T-helper 17 cell (primary cell): ENCODE data around the gene HERC3. TPM values are rescaled to one million over a fixed set of nuclear protein-coding genes. Genes with fewer than 3 reads are reported as not detected.

Experiments
- ATAC-seq: fragments of 150-1000 bp; cut with Tn5 transposase; 2 replicates; pipeline ENCODE4 v1.10.0; 2021; ENCODE audit warnings: mild to moderate bottlenecking, moderate library complexity
- DNase-seq, 3 donors: peaks; one replicate each; pipeline versions ENCODE4 v3.0.0 to v3.0.0-alpha.2; 2020 to 2021
- H3K9me3 ChIP-seq: one replicate; pipeline ENCODE4 v1.7.0; 2013; ENCODE audit warnings: low read length, mild to moderate bottlenecking; ENCODE audit not compliant: control insufficient read depth, poor library complexity, severe bottlenecking
- H3K27ac Mint-ChIP-seq: one replicate; pipeline ENCODE4 v1.8.0; 2022; ENCODE audit warnings: mild to moderate bottlenecking, moderate library complexity, mixed read lengths
- H3K27me3 Mint-ChIP-seq: one replicate; pipeline ENCODE4 v1.8.0; 2022; ENCODE audit warnings: mixed read lengths
- H3K36me3 Mint-ChIP-seq: one replicate; pipeline ENCODE4 v1.8.0; 2022; ENCODE audit warnings: low read depth, mixed read lengths
- H3K4me1 Mint-ChIP-seq: one replicate; pipeline ENCODE4 v1.8.0; 2022; ENCODE audit warnings: mild to moderate bottlenecking, mixed read lengths
- H3K4me3 Mint-ChIP-seq: one replicate; pipeline ENCODE4 v1.8.0; 2022; ENCODE audit warnings: mild to moderate bottlenecking, moderate library complexity, mixed read lengths
- total RNA-seq, 4 donors: library from RNA in 2 of 4; stranded (reverse) in 2 of 4; gene quantifications; one replicate each; pipeline ENCODE4 v1.2.3 and lab custom pipeline; 2022 to 2026

The HERC3 gene
- total RNA-seq, 2 donors from 2014 or later, result 53.4 to 63.8 TPM

DNA sequence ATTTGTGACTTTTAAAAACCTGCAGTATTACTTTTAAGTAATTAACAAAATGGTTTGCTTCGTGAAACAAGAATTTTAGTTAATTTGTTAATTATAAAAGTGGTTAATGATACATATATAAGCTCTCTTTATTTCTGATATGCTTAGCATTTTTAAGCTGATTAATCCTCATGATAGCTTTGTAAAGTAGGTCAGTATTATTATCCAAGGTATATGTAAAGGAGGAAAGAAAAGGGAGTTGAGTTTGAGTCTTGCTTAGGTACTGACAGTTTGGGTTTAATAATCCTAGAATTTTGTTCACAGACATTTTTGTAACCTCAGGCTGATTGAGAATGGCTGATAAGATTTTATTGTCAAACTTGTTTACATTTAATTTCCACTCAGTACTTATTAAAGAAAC is 21.8 kb downstream of the HERC3 start:
- H3K9me3 ChIP-seq, result no peaks in the 10 kb centered on the region
- Mint-ChIP-seq H3K36me3 (peaks cover 7% of the 10 kb centered on the region), H3K4me1 (peaks cover 57% of the 10 kb centered on the region), H3K27ac (peak overlapping the region; percentile 96), H3K4me3 (no peak overlapping the region), H3K27me3 (no peaks in the 10 kb centered on the region)
- DNase-seq, result no peak
- ATAC-seq, result no peak

DNA sequence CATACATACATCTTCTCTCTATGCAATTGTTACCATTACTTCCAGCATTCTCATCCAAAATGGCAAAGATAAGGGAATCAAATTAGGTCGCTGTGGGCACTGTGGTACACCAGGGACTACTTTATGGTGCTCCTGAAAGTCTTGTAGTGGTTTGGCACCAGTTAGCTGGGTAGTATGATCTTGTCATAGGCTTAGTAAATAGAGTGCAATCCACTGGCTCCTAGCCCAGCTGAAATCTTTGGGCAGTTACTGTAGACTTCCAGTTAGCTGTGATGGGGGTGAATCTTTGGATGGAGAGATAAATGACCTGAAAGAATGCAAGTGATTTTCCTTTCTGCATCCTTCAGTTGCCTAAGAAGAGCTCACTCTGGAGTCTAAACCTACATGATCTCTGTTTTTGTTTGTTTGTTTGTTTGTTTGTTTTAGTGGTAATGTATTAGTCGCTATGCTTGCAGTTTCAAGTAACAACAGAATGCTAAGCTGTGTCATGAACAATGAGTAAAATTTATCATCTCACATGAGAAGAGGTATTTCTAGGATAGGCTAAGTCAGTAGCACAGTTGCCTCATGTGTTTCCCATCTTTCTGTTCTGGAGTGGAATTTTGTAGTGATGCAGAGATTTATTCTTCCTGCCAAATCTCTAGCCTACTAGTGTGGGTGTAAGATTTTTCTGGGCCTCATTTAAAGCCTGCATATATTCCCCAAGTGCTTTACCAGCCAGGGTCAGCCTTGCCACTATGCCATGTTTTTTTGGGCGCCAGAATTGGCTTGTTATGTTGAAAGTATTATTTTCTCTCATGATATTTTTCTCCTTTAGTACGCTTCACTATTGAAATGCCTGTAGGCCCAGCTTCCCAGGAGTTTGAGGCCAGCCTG is 24.2 kb downstream of the HERC3 start:
- DNase-seq, result no peak
- no peak overlapping the region for H3K27ac Mint-ChIP-seq
- H3K4me1 Mint-ChIP-seq, result peaks cover 51% of the 10 kb centered on the region
- H3K36me3 Mint-ChIP-seq, result peaks cover 14% of the 10 kb centered on the region
- H3K27me3 Mint-ChIP-seq, result no peaks in the 10 kb centered on the region
- no peak for ATAC-seq
- H3K4me3 Mint-ChIP-seq, result no peak overlapping the region
- no peaks in the 10 kb centered on the region for H3K9me3 ChIP-seq

DNA sequence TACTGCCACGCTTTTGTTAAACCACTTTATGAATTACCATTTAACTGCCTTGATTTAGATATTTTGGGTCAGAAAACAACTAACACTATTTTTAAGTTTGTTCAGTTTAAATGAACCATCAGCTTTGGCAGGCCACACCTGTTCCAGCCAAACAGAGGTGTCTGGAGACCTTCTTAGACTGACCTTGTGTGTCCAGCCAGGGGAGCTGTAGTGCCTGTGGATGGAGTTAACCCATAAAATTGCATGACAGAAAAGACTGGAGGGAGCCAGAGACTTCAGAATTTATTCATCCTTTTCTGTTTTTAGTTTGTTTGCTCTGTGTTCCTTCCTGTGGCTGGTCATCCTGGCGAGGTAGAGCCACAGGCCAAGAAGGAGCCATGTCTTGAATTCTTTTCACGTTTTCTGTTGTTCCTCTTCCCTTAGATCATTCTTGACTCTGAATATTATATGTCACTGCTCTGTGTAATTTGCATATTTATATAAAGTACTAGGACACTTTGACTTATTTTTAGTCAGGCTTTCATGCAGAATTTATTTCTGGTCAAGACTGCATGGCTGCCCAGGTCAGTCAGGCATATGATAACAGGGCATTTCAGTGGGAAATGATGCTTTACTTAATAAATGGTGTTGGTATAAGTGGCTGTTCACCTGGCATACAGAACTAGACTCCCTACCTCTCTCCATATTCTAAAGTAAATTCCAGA is 26.7 kb downstream of the HERC3 start:
- Mint-ChIP-seq H3K27ac (no peak overlapping the region), H3K4me1 (peaks cover 36% of the 10 kb centered on the region), H3K4me3 (no peak overlapping the region), H3K27me3 (no peaks in the 10 kb centered on the region), H3K36me3 (peaks cover 16% of the 10 kb centered on the region)
- no peaks in the 10 kb centered on the region for H3K9me3 ChIP-seq
- DNase-seq (no peak), ATAC-seq (no peak)

DNA sequence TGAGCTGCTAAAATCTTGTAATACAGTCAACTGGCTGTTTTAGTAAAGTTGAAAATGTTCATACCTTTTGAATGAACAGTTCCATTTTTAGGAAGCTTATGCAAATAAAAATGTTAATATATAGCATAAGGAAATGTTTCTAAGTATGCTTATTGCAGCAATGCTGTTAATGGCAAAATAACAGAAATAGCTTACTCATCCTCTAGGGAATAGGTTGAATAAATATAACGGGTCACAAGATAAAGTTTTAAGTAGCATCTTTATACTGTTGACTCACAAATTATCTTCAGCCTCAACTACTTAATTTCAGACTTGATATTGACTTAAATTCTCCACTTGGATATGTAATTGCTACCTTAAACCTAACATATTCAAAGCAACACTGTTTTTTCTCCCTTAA is 27.7 kb downstream of the HERC3 start:
- H3K4me1 Mint-ChIP-seq, result peaks cover 29% of the 10 kb centered on the region
- DNase-seq (no peak), ATAC-seq (no peak)
- H3K27ac Mint-ChIP-seq, result peak overlapping the region; percentile 71
- H3K9me3 ChIP-seq, result no peaks in the 10 kb centered on the region
- no peaks in the 10 kb centered on the region for H3K27me3 Mint-ChIP-seq
- peaks cover 14% of the 10 kb centered on the region for H3K36me3 Mint-ChIP-seq
- no peak overlapping the region for H3K4me3 Mint-ChIP-seq

DNA sequence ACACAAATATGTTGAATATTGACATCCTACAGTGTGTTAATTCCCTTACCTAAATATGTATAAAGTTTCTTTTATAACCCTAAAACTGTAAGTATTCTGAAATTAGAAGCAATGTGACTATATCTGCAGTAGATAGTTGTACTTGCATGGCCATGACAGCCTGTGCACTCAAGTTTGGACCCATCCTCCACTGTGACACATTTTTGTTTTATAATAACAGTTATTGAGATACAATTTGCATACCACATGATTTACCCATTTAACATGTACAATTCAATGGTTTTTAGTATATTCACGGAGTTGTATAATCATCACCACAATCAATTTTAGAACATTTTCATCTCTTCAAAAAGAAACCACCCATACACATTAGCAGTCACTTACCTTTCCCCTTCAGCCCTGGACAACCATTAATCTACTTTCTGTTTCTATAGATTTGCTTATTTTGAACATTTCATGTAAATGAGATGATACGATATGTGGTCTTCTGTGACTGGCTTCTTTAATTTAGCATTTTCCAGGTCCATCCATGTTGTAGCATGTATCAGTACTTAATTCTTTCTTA is 29.6 kb downstream of the HERC3 start:
- H3K4me1 Mint-ChIP-seq, result peaks cover 19% of the 10 kb centered on the region
- no peak overlapping the region for H3K27ac Mint-ChIP-seq
- H3K4me3 Mint-ChIP-seq, result no peak overlapping the region

DNA sequence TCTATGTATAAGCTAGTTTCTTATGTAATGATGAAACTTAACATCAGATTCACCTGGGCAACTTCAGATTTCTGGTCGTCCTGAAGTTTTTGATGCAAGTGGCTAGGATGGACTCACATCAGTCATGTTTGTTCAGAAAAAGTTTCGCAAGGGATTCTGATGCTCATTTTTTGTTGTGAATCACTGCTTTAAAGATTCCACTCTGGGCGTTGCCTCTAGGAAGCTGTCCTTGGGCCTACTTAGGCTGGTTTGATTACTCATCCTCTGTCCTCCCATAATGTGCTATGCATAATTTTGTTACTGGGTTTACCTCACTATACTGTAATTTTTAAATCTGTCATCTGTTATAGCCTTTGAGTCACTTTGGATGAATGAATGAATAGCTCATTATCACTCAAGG is 30.8 kb downstream of the HERC3 start:
- Mint-ChIP-seq H3K27ac (no peak overlapping the region), H3K4me3 (no peak overlapping the region), H3K4me1 (peaks cover 17% of the 10 kb centered on the region)

More for the DNA sequence above, 29.6 kb downstream of the HERC3 start:
- DNase-seq (no peak), ATAC-seq (no peak)
- no peaks in the 10 kb centered on the region for H3K9me3 ChIP-seq
- Mint-ChIP-seq H3K36me3 (peaks cover 13% of the 10 kb centered on the region), H3K27me3 (no peaks in the 10 kb centered on the region)

DNA sequence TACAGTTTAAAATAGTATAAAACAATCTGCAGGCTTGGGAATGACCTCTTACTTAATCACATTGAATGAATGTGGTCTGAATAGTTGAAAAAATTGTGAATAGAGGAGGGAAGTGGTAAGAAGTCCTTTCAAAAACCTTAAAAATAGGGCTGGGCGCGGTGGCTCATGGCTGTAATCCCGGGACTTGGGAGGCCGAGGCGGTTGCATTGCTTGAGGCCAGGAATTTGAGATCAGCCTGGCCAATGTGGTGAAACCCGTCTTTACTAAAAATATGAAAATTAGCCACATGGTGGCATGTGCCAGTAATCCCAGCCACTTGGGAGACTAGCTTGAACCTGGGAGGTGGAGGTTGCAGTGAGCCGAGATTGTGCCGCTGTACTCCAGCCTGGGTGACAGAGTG is 36.5 kb downstream of the HERC3 start:
- ATAC-seq (no peak), DNase-seq (no peak)
- Mint-ChIP-seq H3K36me3 (peaks cover 2% of the 10 kb centered on the region), H3K27me3 (no peaks in the 10 kb centered on the region), H3K4me1 (no peaks in the 10 kb centered on the region), H3K4me3 (no peak overlapping the region), H3K27ac (no peak overlapping the region)
- H3K9me3 ChIP-seq, result no peaks in the 10 kb centered on the region

More for the DNA sequence above, 30.8 kb downstream of the HERC3 start:
- ATAC-seq, result no peak
- DNase-seq, result no peak
- no peaks in the 10 kb centered on the region for H3K27me3 Mint-ChIP-seq
- H3K9me3 ChIP-seq, result no peaks in the 10 kb centered on the region
- H3K36me3 Mint-ChIP-seq, result peaks cover 9% of the 10 kb centered on the region

DNA sequence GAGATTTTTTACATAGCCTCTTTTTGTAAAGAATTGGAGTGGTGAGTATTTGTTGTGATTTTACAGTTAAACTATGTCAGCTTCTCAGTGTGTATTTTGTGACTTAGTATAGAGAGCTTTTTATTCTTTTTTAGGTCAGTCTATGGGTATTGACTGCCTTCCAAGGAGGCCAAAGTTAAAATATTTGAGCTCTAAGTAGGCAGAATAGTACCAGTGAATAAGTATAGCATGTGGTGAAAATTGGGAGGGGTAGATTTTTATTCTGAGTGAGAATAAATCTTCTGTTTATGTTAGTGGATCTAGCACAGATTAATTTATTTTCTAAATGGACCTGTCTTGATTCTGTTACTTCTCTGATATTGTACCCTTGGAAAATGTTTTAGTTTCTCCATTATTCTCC is 37.5 kb downstream of the HERC3 start:
- no peak for DNase-seq
- ATAC-seq, result no peak
- H3K36me3 Mint-ChIP-seq, result no peaks in the 10 kb centered on the region
- H3K27me3 Mint-ChIP-seq, result no peaks in the 10 kb centered on the region
- H3K4me3 Mint-ChIP-seq, result no peak overlapping the region
- H3K9me3 ChIP-seq, result no peaks in the 10 kb centered on the region
- H3K27ac Mint-ChIP-seq, result no peak overlapping the region
- no peaks in the 10 kb centered on the region for H3K4me1 Mint-ChIP-seq

DNA sequence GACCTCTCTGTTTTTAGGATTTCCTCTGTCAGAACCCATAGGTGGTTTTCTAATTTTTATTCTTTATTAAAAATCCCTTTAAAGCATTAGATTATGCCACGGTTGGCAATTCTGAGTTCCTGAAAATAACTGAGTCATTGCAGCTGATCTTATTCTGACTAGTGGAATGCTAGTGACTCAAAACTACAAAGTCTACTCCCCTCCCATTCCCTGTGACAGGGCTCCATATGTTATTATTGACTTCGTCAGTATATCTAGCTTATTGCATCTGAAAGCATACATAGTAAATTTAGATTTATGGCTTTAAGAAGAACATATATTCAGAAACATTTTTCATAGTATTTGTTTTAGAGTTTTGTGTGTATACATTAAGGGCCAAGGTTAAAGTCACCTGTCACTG is 38.5 kb downstream of the HERC3 start:
- no peaks in the 10 kb centered on the region for H3K9me3 ChIP-seq
- H3K36me3 Mint-ChIP-seq, result no peaks in the 10 kb centered on the region
- no peaks in the 10 kb centered on the region for H3K4me1 Mint-ChIP-seq
- H3K27ac Mint-ChIP-seq, result no peak overlapping the region
- no peak overlapping the region for H3K4me3 Mint-ChIP-seq
- ATAC-seq (no peak), DNase-seq (no peak)
- H3K27me3 Mint-ChIP-seq, result no peaks in the 10 kb centered on the region

DNA sequence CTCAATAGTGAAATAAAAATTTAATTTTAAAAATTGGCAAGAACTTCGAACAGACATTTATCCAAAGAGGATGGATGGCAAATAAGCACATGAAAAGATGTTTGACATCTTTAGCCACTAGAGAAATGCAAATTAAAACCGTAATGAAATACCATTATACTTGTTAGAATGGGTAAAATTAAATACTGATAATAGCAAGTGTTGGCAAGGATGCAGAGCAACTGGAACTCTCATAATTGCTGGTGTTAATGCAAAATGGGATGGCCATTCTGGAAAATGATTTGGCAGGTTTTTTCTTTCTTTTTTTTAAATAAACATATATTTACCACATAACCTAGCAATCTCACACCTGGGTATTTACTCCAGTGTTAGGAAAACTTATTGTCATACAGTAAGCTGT is 51.7 kb downstream of the HERC3 start:
- no peak for DNase-seq
- peaks cover 36% of the 10 kb centered on the region for H3K4me1 Mint-ChIP-seq
- no peaks in the 10 kb centered on the region for H3K9me3 ChIP-seq
- ATAC-seq, result no peak
- no peak overlapping the region for H3K27ac Mint-ChIP-seq
- H3K4me3 Mint-ChIP-seq, result no peak overlapping the region
- H3K27me3 Mint-ChIP-seq, result no peaks in the 10 kb centered on the region
- no peaks in the 10 kb centered on the region for H3K36me3 Mint-ChIP-seq

DNA sequence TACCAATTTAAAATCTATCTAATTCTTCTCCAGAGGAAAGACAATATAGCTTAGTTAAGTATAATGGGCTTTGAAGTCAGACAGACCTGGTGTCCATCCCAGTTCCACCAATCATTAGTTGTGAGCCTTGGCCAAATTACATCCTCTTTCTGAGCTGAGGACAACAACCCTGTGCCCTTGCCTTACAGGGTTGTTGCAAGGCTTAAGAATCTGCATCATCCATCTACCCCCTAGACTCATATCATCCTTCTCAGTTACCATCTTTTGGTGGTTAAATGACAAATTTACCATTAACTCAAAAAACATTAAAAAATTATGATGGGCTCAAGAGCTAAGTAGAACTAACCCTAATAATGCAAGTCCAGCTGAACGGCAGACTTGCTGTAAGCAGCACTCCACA is 53.7 kb downstream of the HERC3 start:
- Mint-ChIP-seq H3K36me3 (no peaks in the 10 kb centered on the region), H3K27ac (peak overlapping the region; percentile 68), H3K4me1 (peaks cover 39% of the 10 kb centered on the region), H3K27me3 (no peaks in the 10 kb centered on the region), H3K4me3 (no peak overlapping the region)
- no peak for ATAC-seq
- no peak for DNase-seq
- no peaks in the 10 kb centered on the region for H3K9me3 ChIP-seq

DNA sequence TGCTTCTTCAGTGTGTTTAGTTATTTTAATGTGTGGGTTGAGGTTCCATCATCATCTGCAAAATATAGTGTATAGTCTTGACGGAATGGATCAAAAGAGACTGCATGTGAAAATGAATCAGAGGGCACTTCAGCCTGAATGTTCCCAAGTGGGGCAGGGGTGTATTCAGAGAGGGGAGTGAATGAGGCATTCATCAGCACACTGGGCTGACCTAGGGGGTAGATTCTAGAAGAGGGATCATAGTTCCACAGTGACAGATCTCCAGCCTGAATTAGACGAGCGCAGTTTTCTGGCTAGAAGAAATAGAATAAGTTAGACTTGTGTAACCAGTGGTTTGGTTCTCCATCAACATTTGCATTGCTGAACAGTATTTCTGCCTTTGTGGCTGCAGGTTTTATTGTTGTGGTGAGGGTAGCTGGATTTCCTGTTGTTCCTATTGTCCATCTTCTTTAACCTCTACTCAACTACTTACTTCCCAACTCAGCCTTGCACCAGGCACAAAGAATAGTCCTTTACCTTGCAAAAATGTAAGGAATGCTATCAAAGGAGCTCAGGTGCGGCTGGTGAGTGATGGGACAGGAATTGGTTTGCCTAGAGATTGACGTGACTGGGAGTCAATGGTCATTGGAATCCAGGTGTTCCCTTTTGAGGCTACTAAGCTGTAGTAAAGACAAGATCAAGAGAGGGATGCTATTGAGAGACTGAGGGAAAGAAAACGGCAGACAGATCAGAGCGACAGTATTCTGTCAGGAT is 54.4 kb downstream of the HERC3 start:
- H3K4me1 Mint-ChIP-seq, result peaks cover 41% of the 10 kb centered on the region
- H3K9me3 ChIP-seq, result no peaks in the 10 kb centered on the region
- H3K4me3 Mint-ChIP-seq, result no peak overlapping the region
- DNase-seq, result no peak
- peak overlapping the region; percentile 68 for H3K27ac Mint-ChIP-seq
- ATAC-seq, result no peak
- H3K36me3 Mint-ChIP-seq, result no peaks in the 10 kb centered on the region
- no peaks in the 10 kb centered on the region for H3K27me3 Mint-ChIP-seq

DNA sequence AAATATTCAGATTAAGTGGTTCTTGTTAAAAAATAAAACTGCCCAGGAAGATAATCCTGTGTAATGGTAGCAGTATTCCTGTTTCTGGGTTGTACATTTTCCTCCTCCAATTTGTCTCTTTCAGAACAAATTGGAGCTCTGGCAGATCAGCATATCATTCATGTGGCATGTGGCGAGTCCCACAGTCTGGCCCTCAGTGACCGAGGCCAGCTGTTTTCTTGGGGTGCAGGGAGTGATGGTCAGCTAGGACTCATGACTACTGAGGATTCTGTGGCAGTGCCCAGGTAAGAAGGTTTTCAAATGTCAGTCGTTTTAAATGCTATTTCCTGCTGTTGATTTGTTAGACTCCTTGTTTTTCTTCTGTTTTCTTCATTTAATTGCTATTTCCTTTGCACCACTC is 57.4 kb downstream of the HERC3 start:
- no peaks in the 10 kb centered on the region for H3K9me3 ChIP-seq
- H3K27ac Mint-ChIP-seq, result peak overlapping the region; percentile 47
- H3K4me1 Mint-ChIP-seq, result peaks cover 55% of the 10 kb centered on the region
- H3K36me3 Mint-ChIP-seq, result peaks cover 12% of the 10 kb centered on the region
- DNase-seq, result no peak
- no peak overlapping the region for H3K4me3 Mint-ChIP-seq
- no peak for ATAC-seq
- no peaks in the 10 kb centered on the region for H3K27me3 Mint-ChIP-seq
